NCI-H2196 (cell line): ENCODE measurements around the gene GGCX.

Source experiments
- DNase-seq: peaks from one replicate; lab custom pipeline; 2025; ENCODE audit not compliant: unreplicated experiment; lab: John Stamatoyannopoulos, UW

GGCX gene

GRCh38 chr2:85516653-85517389, 44.5 kb downstream of the GGCX start:
- no peak for DNase-seq

- DNase-seq: no peak
Measured at GRCh38 chr2:85514323-85514722, 47.0 kb downstream of the GGCX start.

GRCh38 chr2:85511008-85511811, 50.1 kb downstream of the GGCX start:
- DNase-seq: peak; percentile 43

GRCh38 chr2:85506768-85507181, 54.5 kb downstream of the GGCX start:
- DNase-seq: no peak

GRCh38 chr2:85505551-85506238, 55.6 kb downstream of the GGCX start:
- DNase-seq: no peak

GRCh38 chr2:85504778-85505261, 56.5 kb downstream of the GGCX start:
- peak; percentile 70 for DNase-seq

- no peak for DNase-seq
Measured at GRCh38 chr2:85503851-85504777, 57.2 kb downstream of the GGCX start.

GRCh38 chr2:85503168-85503850, 58.0 kb downstream of the GGCX start:
- DNase-seq: no peak

- DNase-seq: no peak
Measured at GRCh38 chr2:85502720-85503119, 58.6 kb downstream of the GGCX start.

GRCh38 chr2:85501248-85501647, 60.0 kb downstream of the GGCX start:
- DNase-seq: no peak

GRCh38 chr2:85497944-85498630, 63.2 kb downstream of the GGCX start:
- DNase-seq: no peak

GRCh38 chr2:85496436-85496835, 64.9 kb downstream of the GGCX start:
- DNase-seq: no peak
